ENCODE data around the gene TCF12.

The TCF12 gene

DNA sequence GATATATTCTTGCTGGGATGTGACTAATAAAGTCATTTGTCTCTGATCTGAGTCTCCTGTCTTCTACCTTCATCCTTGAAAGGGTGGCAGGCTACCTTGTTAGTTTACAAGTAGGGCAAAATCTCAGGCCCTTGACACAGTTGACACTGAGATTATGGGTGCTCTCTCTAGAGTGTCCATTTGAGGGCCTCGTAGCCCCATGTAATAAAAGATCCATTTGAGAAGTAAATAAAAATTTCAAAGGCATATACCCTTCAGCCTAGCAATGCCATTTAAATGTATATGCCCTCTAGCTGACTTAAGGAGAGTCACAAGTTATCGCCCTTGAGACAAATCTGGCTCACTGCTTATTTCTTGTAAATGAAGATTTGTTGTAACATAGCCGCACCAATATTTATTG, 98.6 kb downstream of the TCF12 start:
- DNase-seq (ENCODE audit: low spot score): no peak

DNA sequence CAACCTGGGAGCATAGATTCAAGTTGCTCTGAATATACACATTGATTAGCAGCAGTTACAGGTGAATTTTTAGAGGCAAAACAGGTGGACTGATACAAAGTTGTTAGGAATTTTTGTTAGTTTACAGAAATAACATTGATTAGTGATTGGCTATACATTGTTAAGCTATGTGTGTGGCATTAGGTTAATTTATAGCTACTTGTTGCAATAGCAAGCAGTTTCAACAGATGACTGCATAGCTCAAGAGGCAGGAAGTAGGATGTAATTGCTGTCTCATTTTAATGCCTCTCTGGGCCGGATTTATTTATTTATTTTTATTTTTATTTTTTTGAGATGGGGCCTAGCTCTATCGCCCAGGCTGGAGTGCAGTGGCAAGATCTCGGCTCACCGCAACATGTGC, 99.7 kb downstream of the TCF12 start:
- no peak for DNase-seq (ENCODE audit: low spot score)

DNA sequence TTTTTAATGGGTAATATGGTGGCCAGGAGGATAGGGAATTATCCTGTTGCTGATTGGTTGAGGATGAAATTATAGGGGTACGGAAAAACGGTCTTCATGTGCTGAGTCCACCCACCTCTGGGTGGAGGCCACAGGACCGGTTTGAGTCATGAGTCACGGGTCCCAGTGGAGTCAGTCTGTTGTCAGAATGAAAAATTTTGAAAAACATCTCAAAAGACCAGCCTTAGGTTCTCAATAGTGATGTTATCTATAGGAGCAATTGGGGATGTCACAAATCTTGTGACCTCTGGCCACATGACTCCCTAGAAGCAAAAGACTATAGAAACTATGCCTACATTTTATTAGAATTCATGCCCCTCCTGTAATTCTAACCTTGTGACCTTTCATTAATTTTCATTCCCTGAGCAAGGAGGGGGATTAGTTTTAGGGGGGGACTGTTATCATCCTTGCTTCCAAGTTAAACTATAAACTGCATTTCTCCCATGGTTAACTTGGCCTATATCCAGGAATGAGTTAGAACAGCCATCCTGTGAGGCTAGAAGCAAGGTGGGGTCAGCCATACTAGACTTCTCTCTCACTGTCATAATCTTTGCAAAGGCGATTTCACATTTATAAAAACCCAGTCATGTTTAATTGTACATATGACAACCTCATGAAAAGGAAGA, 101.2 kb downstream of the TCF12 start:
- DNase-seq (ENCODE audit: low spot score): no peak

DNA sequence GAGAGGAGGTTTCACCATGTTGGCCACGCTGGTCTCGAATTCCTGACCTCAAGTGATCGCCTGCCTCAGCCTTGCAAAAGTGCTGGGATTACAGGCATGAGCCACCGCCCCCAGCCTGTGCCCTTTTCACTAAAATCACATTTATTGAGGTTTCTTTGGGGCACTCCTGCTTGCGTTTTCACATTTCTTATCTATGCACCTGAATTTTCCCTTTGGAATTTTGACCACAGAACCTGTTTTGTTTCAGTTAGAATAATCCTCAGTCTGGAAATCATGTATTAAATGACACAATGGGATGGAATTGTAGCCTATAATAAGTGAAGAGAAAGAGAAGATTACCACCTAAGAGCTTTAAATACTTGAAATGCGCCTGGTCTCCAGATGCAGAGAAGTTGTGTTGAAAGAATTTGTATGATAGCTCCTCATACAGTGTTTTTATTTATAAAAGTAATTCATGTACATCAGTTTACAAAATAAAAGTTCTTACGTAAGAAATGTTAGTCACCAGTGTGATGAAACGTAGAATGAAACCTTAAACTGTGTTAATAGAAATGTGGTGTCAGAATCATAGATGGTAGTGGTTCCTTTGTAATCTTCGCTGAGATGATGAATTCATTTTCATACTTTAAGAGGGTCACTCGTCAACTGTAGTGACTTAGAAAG, 107.0 kb downstream of the TCF12 start:
- no peak for DNase-seq (ENCODE audit: low spot score)

DNA sequence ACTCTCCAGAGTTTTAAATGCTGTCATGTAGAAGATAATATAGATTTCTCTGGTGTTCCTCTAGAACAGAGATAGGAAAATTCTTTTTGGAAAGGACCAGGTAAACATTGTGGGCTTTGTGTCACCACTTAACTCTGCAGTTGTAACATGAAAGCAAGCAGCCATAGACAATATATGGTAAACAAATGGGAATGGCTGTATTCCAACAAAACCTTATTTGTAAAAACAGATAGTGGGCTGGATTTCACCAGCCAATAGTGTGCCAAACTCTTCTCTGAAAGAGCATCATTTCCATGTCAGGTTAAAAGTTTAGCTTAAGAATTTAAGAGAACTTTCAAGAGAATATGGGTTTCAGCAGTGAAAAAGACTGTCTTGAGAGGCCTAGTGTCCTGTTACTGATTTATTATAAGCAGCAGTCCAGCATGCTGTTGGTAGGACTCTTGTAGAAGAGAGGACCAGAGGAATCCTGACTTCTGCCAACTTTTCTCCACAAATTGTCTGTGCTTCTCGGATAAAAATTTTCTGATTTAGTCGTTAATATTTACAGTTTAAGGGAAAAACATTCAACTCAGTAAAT, 107.7 kb downstream of the TCF12 start:
- DNase-seq (ENCODE audit: low spot score): no peak

DNA sequence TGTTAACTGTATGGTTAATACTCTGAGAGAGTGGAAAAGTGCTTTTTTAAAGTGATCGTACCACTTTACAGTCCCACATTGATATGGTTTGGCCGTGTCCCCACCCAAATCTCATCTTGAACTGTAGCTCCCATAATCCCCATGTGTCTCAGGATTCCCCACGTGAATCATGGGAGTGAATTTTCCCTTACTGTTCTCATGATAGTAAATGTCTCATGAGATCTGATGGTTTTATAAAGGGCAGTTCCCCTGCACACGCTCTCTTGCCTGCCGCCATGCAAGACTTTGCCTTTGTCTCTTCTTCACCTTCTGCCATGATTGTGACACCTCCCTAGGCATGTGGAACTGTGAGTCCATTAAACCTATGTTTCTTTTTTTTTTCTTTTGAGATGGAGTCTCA, 109.2 kb downstream of the TCF12 start:
- DNase-seq (ENCODE audit: low spot score): no peak

DNA sequence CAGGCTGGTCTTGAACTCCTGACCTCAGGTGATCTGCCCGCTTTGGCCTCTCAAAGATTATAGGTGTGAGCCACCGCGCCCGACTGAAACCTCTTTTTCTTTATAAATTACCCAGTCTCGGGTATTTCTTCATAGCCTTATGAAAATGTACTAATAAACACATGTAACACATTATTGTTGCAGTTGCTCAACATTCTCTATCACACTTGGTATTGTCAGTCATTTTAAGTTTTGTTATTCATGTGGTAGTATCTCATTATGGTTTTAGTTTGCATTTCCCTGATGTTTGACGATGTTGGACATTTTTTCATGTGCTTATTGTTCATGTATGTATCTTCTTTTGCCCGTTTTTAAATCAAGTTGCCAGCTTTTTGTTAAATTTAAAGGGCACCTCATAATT, 109.7 kb downstream of the TCF12 start:
- no peak for DNase-seq (ENCODE audit: low spot score)

DNA sequence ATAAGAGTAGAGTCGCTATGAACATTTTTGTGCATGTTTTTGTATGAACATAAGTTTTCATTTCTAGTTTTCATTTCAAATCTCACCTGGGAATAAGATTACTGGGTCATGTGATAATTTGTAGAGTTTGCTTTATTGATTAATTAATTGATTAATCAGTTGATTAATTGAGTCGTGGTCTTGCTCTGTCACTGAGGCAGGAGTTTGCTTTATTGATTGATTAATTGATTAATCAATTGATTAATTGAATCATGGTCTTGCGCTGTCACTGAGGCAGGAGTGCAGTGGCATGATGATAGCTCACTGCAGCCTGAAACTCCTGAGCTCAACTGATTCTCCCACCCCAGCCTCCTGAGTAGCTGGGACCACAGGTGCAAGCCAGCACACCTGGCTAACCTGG, 111.6 kb downstream of the TCF12 start:
- DNase-seq (ENCODE audit: low spot score): no peak

DNA sequence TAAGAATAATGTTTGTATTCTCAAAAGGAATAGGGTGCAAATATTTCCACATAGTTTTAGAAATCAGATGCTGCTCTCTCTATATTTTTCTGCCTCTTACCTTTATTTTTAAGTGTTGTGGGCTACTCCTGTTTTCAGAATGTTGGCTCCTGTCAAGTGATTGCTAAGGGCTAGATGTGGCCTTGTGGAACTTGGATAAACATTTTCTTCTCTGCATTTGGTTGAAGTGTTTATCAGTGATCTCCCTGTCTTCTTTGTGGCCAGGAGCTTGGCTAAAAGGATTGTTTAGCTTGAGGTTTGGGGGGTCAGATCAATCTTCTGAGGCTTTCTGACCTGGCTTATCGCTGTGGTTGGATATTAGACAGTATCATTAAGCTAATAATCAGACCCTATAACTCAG, 112.6 kb downstream of the TCF12 start:
- no peak for DNase-seq (ENCODE audit: low spot score)

DNA sequence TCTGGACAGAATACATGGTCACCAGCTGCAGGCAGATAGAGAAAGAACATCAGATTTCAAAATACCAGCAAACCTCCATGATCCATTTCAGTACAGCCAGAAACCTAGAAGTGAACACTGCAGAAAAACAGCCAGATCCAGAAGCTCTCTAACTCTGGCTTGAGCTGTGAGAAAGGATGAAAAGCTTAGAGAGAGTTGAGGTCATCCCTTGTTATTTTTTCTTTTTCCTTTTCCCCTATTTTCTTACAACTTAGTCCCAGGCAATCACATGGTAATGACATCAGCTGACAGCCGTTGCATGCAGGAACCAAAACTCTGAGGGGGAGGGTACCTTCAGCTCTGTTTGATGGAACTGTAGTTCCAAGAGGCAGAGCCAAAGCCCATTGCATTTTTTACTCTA, 113.2 kb downstream of the TCF12 start:
- DNase-seq (ENCODE audit: low spot score): no peak

DNA sequence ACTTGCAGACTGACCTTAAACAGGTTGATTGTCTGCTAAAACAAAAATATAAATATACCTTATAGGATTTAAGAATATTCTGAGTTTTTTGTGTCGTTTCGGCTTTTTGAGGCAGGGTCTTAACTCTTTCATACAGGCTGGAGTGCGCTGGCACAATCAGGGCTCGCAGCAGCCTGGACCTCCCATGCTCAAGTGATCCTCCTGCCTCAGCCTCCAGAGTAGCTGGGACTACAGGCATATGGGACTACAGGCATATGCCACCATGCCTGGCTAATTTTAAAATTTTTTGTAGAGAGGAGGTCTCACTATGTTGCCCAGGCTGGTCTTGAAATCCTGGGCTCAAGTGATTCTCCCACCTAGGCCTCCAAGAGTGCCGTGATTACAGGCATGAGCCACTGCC, 113.9 kb downstream of the TCF12 start:
- DNase-seq (ENCODE audit: low spot score): no peak

DNA sequence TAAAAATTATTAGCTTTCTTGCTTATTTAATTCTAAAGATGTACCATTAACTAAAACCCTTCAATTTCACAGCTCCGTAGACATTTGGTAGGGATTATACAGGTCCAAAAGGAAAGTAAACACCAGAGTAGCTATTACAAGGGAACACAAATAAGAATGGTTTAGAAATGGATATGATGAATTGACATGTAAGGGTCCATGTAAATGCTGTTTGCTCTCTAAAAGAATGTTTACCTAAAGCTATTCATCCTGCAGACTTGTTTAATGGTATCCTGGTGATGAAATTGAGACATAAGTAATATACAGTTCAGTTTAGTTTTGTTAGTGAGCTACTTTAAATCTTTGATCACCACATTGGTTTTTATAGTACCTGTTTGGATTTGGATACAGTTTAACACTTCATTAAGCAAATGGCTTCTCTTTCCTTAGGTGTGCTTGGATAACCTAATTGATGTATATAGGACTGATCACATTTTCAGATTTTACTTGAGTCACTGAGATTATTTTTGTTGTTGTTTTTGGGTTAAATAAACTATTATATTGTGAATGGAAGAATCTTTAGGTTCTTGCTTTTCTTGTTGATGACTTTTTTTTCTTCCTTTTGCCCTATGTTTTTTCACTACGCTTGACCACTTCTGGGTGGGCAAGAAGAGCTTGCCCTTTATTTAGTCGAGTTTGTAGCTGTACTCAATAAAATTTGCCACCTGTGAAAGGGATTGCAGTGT, 115.4 kb downstream of the TCF12 start:
- DNase-seq (ENCODE audit: low spot score): no peak

DNA sequence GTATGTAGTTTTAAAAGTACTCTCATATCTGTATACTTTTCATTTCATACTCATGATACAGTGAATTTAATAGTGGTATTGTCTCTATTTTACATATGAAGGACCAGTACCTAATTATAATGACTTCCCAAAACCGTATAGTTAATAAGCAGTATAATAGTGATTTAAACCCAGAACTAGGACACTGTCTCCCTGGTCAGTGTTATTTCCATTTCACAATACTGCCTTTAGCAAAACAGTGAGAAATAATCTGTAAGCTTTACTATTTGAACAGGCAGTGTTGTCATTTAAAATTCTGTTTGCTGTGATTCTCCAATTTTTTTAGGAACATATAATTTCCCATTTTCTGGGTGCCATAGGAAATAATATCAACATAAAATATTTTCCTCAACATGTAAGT, 116.2 kb downstream of the TCF12 start:
- no peak for DNase-seq (ENCODE audit: low spot score)

DNA sequence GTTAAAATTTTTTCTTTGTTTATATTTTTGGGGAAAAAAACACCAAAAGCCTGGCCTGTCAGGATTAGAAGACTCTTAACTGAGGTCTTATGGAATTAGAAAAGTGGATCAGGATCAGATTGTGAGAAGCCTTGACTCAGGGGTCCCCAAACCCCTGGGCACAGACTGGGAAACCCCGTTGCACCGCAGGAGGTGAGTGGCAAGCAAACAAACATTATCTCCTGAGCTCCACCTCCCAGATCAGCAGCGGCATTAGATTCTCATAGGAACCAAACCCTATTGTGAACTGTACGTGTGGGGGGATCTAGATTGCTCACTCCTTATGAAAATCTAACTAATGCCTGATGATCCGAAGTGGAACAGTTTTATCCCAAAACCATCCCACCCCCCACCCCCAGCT, 117.2 kb downstream of the TCF12 start:
- DNase-seq (ENCODE audit: low spot score): no peak

DNA sequence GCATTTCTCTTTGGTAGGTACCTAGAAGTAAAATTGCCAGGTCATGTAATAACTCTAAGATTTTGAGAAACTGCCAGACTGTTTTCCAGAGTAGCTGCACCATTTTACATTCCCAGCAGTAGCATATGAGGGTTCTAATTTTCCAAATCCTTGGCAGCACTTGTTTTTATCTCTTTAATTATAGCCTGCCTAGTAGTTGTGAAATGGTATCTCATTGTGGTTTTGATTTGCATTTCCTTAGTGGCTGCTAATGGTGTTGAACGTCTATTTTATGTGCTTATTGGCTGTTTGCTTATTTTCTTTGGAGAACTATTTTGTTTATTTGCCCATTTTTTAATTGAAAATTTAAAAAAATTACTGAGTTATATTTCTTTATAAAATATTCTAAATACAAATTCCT, 117.9 kb downstream of the TCF12 start:
- no peak for DNase-seq (ENCODE audit: low spot score)

DNA sequence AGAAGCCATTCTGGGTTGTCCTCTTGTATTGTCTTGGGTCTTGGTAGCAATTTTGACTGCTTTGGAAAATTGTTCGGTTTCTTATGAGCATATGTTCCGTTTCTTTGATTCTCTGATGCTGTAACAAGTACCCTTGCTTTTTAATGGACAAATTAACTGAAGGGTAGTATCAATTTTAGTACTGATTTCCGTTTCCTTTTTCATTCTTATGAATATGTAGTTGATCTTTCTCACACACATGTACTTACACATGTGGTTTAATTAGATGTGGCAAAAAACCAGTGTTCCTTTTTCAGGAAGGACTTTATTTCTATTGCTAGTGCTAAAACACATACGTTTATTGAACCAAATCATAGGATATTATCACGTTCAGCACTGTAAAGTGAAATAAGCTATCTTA, 119.1 kb downstream of the TCF12 start:
- DNase-seq (ENCODE audit: low spot score): no peak

DNA sequence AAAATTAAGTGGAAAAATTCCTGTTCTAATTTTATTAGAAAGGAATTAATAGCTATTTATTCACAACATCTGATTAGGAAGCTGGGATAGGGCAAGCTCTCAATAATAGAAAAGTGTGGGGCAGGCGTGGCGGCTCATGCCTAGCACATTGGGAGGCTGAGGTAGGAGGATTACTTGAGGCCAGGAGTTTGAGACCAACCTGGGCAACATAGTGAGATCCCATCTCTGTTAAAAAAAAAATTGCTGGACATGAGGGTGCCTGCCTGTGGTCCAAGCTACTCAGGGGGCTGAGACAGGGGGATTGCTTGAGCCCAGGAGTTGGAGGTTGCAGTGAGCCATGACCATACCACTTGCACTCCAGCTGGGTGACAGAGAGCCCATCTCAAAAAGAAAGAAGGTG, 119.6 kb downstream of the TCF12 start:
- DNase-seq (ENCODE audit: low spot score): no peak

DNA sequence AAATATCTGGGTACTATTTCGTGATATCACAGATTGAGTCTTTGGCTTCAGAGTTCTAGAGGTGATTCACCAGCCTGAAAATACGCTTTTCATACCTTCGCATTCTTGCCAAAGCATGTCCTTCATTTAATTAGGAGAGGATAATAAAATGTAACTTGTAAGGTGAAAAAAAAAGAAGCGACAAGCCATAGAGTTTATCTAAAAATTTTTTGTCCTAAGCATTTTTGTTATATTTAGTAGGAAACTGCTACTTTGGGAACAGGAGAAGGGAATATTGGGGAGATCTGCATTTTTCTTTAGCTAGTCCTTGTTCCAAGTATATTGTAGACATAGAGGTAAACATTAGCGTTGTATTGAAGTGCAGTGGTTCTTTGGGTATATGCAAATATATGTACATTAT, 120.1 kb downstream of the TCF12 start:
- no peak for DNase-seq (ENCODE audit: low spot score)

DNA sequence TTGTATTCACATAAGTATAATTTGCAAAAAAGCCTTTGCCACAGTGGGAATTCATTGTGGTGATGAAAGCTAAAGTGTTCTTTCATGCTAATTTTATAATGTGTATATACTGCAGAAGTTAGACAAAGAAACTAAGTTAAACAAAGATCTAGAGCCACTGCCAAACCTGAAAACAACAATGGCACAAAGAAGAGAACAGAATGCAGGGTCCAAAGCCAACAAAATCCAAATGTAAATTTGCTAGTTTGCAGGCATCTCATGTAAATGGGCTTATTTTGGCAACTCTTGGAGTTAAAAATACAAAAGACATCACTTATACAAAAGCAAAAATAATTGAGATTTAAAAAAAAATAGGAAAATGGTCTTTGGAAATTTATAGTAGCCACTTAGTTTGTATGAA, 123.0 kb downstream of the TCF12 start:
- DNase-seq (ENCODE audit: low spot score): no peak

DNA sequence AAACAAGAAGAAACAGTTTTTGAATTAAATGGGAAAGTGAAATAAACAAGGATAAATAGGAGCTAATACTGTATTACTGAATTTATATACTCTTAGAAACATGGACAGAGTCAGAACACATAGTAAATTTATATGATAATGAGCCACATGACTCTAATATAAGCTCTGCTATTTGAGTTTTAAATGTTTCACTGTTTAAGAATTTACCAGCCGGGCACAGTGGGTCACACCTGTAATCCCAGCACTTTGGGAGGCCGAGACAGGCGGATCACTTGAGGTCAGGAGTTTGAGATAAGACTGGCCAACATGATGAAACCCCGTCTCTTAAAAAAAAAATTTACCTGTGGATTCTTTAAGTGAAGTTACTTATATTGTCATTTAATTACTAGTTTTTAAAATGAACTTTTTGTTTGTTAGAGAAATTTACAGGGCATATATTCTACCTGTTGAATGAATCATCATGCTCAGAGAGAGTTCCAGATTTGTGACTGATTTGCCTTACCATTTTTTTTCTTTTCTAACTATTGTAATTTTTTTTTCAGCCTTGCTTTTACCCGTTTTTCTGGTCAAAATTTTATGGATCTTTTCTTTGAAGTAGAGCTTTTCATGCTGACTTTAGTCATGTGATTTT, 125.7 kb downstream of the TCF12 start:
- no peak for DNase-seq (ENCODE audit: low spot score)

DNA sequence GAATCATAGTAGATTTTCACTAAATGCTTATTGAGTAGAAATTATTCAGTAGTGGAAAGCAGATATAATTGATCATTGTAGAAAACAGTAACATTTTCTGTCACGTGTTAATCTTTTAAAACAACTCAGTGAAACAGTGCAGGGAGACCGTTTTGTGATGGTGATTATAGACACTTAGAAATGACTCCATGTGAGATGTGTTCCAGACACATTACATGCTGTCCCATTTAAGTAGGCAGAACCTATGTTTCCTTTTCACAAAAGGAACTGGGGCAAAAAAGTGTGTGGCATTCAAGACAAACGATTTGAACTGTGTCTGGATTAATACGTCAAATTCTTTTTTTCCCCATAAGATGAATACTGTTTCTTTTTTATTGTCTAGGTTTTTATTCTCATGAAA, 126.5 kb downstream of the TCF12 start:
- no peak for DNase-seq (ENCODE audit: low spot score)

DNA sequence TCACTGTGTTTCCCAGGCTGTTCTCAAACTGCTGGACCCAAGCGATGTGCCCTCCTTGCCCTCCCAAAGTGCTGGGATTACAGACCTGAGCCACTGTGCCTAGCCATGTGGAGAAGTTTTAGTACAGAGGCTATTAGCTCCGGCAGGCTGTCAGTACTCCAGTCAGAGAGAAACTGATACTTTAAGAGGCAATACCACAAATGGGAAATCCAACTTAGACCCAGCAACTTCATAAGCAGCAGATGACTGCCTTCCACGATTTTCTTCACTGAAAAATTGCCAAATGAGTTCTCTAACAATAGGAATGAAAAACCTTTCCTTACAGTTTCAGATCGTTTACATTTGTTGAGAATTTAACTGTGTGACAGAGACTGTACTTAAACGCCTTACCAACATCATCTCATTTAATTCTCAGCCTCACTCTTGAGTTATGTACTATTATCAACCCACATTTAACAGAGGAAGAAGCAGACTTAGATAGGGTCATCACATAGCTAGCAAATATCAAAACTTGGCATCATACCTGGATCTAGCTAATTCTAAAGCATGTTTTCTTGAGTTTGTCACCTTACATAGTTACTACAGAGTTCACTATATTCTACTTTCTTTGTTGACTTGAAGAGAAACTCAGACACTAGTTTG, 127.4 kb downstream of the TCF12 start:
- no peak for DNase-seq (ENCODE audit: low spot score)
